DND-41 (cell line): ENCODE measurements around the gene KCP.
A peak's percentile ranks its signal among the peaks of the same experiment; 100 is the strongest.

Experiments used
- ATAC-seq: fragments of 200-7000 bp; cut with Tn5 transposase; 3 replicates; pipeline ENCODE4 v1.9.1; 2021; ENCODE audit warnings: low read depth; ENCODE audit not compliant: insufficient read depth
- DNase-seq: peaks from one replicate; pipeline ENCODE4 v3.0.0-alpha.2; 2020
- H2AFZ ChIP-seq: 2 replicates; pipeline ENCODE4 v1.6.0; 2012; ENCODE audit warnings: low read depth, low read length
- H3K27ac ChIP-seq: 2 replicates; pipeline ENCODE4 v1.5.1; 2012; ENCODE audit warnings: low read length, inconsistent platforms
- H3K27me3 ChIP-seq: fragments of 200-600 bp; sonication (generic); 2 replicates; pipeline ENCODE4 v1.6.0; 2012; ENCODE audit warnings: low read length, mild to moderate bottlenecking, inconsistent platforms; ENCODE audit not compliant: insufficient read depth, poor library complexity
- H3K36me3 ChIP-seq: 2 replicates; pipeline ENCODE4 v1.5.1; 2012; ENCODE audit warnings: low read length, inconsistent platforms; ENCODE audit not compliant: insufficient read depth
- H3K4me1 ChIP-seq: 2 replicates; pipeline ENCODE4 v1.5.1; 2012; ENCODE audit warnings: mild to moderate bottlenecking, low read length; ENCODE audit not compliant: insufficient read depth
- H3K4me2 ChIP-seq: 2 replicates; pipeline ENCODE4 v1.6.0; 2012; ENCODE audit warnings: mild to moderate bottlenecking, moderate library complexity, low read length, inconsistent platforms; ENCODE audit not compliant: insufficient read depth
- H3K4me3 ChIP-seq, 2 experiments: fragments of 200-600 bp in 1 of 2; shearing (Covaris generic) in 1 of 2; 2 replicates each; pipeline ENCODE4 v1.5.1; 2012 to 2016; ENCODE audit warnings: inconsistent platforms in 2 of 2, low read length in 2 of 2, mild to moderate bottlenecking in 2 of 2, low read depth in 1 of 2, moderate library complexity in 1 of 2
- H3K79me2 ChIP-seq: 2 replicates; pipeline ENCODE4 v1.6.0; 2012; ENCODE audit warnings: low read length, inconsistent platforms; ENCODE audit not compliant: insufficient read depth
- H3K9ac ChIP-seq: 2 replicates; pipeline ENCODE4 v1.6.0; 2012; ENCODE audit warnings: low read depth, mild to moderate bottlenecking, inconsistent platforms, low read length, moderate library complexity
- H3K9me3 ChIP-seq: 2 replicates; pipeline ENCODE4 v1.5.1; 2012; ENCODE audit warnings: low read length, moderate library complexity, mild to moderate bottlenecking, inconsistent platforms; ENCODE audit not compliant: insufficient read depth, severe bottlenecking
- H4K20me1 ChIP-seq: 2 replicates; pipeline ENCODE4 v1.6.0; 2012; ENCODE audit warnings: low read length; ENCODE audit not compliant: insufficient read depth
- EZH2 ChIP-seq: IDR thresholded peaks from 3 replicates; pipeline ENCODE4 v1.6.1; 2012; ENCODE audit warnings: borderline replicate concordance, low read depth, mild to moderate bottlenecking, moderate library complexity, low read length, inconsistent platforms; ENCODE audit not compliant: severe bottlenecking
- TF ChIP-seq, protein P1 (sequence below): IDR thresholded peaks from 2 replicates; pipeline ENCODE4 v1.5.1; 2012; ENCODE audit warnings: borderline replicate concordance, low read length, moderate library complexity, mild to moderate bottlenecking; ENCODE audit not compliant: poor library complexity, severe bottlenecking; ENCODE audit errors: extremely low read depth

KCP gene

GRCh38 chr7:128931965-128932861, 21.7 kb upstream of the KCP start:
- no peaks in the 10 kb centered on the region for H4K20me1 ChIP-seq
- DNase-seq: no peak
- no peaks in the 10 kb centered on the region for H3K9me3 ChIP-seq
- H3K27me3 ChIP-seq: no peaks in the 10 kb centered on the region
- no peak overlapping the region for H2AFZ ChIP-seq
- no peak overlapping the region for H3K27ac ChIP-seq
- no peaks in the 10 kb centered on the region for H3K4me1 ChIP-seq
- H3K4me2 ChIP-seq: no peak overlapping the region
- no peak for TF ChIP-seq EZH2
- TF ChIP-seq, protein P1, sequence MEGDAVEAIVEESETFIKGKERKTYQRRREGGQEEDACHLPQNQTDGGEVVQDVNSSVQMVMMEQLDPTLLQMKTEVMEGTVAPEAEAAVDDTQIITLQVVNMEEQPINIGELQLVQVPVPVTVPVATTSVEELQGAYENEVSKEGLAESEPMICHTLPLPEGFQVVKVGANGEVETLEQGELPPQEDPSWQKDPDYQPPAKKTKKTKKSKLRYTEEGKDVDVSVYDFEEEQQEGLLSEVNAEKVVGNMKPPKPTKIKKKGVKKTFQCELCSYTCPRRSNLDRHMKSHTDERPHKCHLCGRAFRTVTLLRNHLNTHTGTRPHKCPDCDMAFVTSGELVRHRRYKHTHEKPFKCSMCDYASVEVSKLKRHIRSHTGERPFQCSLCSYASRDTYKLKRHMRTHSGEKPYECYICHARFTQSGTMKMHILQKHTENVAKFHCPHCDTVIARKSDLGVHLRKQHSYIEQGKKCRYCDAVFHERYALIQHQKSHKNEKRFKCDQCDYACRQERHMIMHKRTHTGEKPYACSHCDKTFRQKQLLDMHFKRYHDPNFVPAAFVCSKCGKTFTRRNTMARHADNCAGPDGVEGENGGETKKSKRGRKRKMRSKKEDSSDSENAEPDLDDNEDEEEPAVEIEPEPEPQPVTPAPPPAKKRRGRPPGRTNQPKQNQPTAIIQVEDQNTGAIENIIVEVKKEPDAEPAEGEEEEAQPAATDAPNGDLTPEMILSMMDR: no peak
- no peak overlapping the region for H3K9ac ChIP-seq
- H3K79me2 ChIP-seq: no peaks in the 10 kb centered on the region
- H3K36me3 ChIP-seq: no peaks in the 10 kb centered on the region
- H3K4me3 ChIP-seq: no peak overlapping the region
- peak; percentile 7; the same call in 1 of the 3 replicates for ATAC-seq

DNA sequence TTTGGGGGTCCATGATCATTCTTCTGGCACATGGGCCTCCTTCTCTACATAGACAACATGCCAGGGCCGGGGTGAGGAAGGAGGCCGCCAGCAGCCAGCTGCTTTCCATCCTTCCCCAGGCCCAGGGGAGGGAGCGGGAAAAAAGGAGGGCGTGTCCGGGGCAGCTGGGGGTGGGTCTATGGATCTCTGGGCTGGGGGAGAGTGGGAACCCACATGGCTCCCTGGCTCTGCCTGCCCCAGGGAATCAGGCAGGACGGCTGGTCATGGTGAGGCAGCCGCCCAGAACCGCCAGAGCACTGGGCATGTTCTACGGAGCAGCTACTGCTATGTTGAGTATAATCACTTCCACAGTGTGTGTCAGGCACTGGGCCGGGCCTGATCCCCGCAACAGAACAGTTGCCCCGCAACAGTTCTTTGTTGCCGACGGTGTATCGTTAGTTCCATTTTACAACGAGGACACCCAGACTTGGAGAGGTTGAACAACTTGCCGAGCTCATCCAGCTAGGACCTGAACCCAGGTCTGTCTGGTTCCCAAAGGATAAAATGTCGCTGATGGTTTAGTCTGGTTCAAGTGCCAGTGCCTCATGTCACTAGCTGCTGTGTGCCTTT, 20.8 kb upstream of the KCP start:
- no peaks in the 10 kb centered on the region for H3K4me1 ChIP-seq
- no peak overlapping the region for H3K27ac ChIP-seq
- no peaks in the 10 kb centered on the region for H3K9me3 ChIP-seq
- H3K9ac ChIP-seq: no peak overlapping the region
- H4K20me1 ChIP-seq: no peaks in the 10 kb centered on the region
- no peak overlapping the region for H3K4me3 ChIP-seq
- H3K79me2 ChIP-seq: no peaks in the 10 kb centered on the region
- no peak overlapping the region for H2AFZ ChIP-seq
- H3K4me2 ChIP-seq: no peak overlapping the region
- H3K36me3 ChIP-seq: no peaks in the 10 kb centered on the region
- TF ChIP-seq, protein P1: no peak
- TF ChIP-seq EZH2: no peak
- ATAC-seq: no peak
- no peak for DNase-seq
- no peaks in the 10 kb centered on the region for H3K27me3 ChIP-seq

- Histone ChIP-seq H3K4me3 (no peak overlapping the region), H4K20me1 (no peaks in the 10 kb centered on the region), H3K27ac (no peak overlapping the region), H3K4me1 (no peaks in the 10 kb centered on the region), H3K9me3 (no peaks in the 10 kb centered on the region), H3K9ac (no peak overlapping the region), H3K27me3 (no peaks in the 10 kb centered on the region), H3K79me2 (no peaks in the 10 kb centered on the region), H2AFZ (no peak overlapping the region), H3K36me3 (no peaks in the 10 kb centered on the region), H3K4me2 (no peak overlapping the region)
- DNase-seq (no peak), ATAC-seq (no peak)
- TF ChIP-seq EZH2: no peak
- TF ChIP-seq, protein P1: no peak
Observed at GRCh38 chr7:128928882-128929788, 18.6 kb upstream of the KCP start.
